ENCODE measurements around the gene TXNDC16. TPM values are rescaled to one million over a fixed set of nuclear protein-coding genes. Genes with fewer than 3 reads are reported as not detected.
A peak's percentile ranks its signal among the peaks of the same experiment; 100 is the strongest.
"Not testable (repeated sequence)": the region's sequence is repeated elsewhere in the genome, so short reads cannot be mapped to it uniquely, and the experiment has no call there.

TXNDC16 gene
- total RNA-seq, 4 donors from 2014 or later = 2.4 to 4.0 (median 2.9) TPM

DNA sequence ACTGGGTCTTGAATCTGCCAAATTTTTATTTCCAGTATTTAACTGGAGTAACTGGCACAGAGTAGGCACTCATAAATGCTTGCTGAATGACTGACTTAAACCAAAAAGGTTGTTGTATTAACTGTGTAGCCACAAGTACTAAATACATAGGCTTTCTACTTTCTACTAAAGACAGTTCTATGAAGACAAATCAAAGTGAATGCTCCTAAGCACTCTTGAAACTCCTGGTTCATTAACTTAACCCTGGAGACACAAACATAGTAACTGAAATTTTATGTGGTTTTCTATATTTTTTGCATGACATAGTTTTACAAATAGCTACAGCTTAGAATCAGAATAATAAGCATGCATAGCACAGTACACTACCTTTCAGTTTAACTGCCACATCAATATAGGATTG is 70.4 kb downstream of the TXNDC16 start:
- peaks cover 0 to 4% of the 10 kb centered on the region in 2 donors for H3K36me3 ChIP-seq
- H3K9me3 ChIP-seq = no peaks in the 10 kb centered on the region
- in situ Hi-C loops (cut with MboI; ENCODE audit: low sequenced_read_pairs in 4 of 4) = no loop called here
- H3K4me3 ChIP-seq = no peak overlapping the region
- TF ChIP-seq, protein P1, sequence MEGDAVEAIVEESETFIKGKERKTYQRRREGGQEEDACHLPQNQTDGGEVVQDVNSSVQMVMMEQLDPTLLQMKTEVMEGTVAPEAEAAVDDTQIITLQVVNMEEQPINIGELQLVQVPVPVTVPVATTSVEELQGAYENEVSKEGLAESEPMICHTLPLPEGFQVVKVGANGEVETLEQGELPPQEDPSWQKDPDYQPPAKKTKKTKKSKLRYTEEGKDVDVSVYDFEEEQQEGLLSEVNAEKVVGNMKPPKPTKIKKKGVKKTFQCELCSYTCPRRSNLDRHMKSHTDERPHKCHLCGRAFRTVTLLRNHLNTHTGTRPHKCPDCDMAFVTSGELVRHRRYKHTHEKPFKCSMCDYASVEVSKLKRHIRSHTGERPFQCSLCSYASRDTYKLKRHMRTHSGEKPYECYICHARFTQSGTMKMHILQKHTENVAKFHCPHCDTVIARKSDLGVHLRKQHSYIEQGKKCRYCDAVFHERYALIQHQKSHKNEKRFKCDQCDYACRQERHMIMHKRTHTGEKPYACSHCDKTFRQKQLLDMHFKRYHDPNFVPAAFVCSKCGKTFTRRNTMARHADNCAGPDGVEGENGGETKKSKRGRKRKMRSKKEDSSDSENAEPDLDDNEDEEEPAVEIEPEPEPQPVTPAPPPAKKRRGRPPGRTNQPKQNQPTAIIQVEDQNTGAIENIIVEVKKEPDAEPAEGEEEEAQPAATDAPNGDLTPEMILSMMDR (IDR thresholded peaks at IDR 0.05 in 4 of 5, conservative IDR thresholded peaks at IDR 0.05 in 1 of 5) = no peak
- TF ChIP-seq POLR2A (IDR thresholded peaks at IDR 0.05) = no peak
- H3K4me1 ChIP-seq = no peaks in the 10 kb centered on the region
- no peaks in the 10 kb centered on the region for H3K27me3 ChIP-seq
- no peak overlapping the region for H3K27ac ChIP-seq
- ATAC-seq (no peak), DNase-seq (no peak)
- intact Hi-C loops (cut with DNase I; ENCODE audit: low total_unique reads) = no loop called here

GRCh38 chr14:52473557-52473956 is 78.7 kb downstream of the TXNDC16 start:
- no peak overlapping the region for H3K4me3 ChIP-seq
- no peak overlapping the region for H3K27ac ChIP-seq
- intact Hi-C loops (cut with DNase I; ENCODE audit: low total_unique reads) = no loop called here
- H3K27me3 ChIP-seq = no peaks in the 10 kb centered on the region
- in situ Hi-C loops (cut with MboI; ENCODE audit: low sequenced_read_pairs in 4 of 4) = loop anchor here in 1 of 4 donors (5.0 kb wide), 1 partner anchor 176 kb away; no protein-coding TSS in a partner anchor
- H3K4me1 ChIP-seq = no peaks in the 10 kb centered on the region
- DNase-seq (no peak), ATAC-seq (no peak)
- TF ChIP-seq POLR2A (IDR thresholded peaks at IDR 0.05) = no peak
- TF ChIP-seq, protein P1 (IDR thresholded peaks at IDR 0.05 in 4 of 5, conservative IDR thresholded peaks at IDR 0.05 in 1 of 5) = peak in 1 of 5 experiments; percentile 20
- peaks cover 0 to 7% of the 10 kb centered on the region in 2 donors for H3K36me3 ChIP-seq
- H3K9me3 ChIP-seq = no peaks in the 10 kb centered on the region

- in situ Hi-C loops (cut with MboI; ENCODE audit: low sequenced_read_pairs in 4 of 4) = loop anchor here in 1 of 4 donors (5.0 kb wide), 1 partner anchor 175 kb away; no protein-coding TSS in a partner anchor
- no peak overlapping the region for H3K27ac ChIP-seq
- H3K27me3 ChIP-seq = no peaks in the 10 kb centered on the region
- no peaks in the 10 kb centered on the region for H3K4me1 ChIP-seq
- no peaks in the 10 kb centered on the region for H3K9me3 ChIP-seq
- H3K4me3 ChIP-seq = no peak overlapping the region
- no peak for TF ChIP-seq POLR2A (IDR thresholded peaks at IDR 0.05)
- TF ChIP-seq, protein P1 (IDR thresholded peaks at IDR 0.05 in 4 of 5, conservative IDR thresholded peaks at IDR 0.05 in 1 of 5) = no peak
- ATAC-seq (no peak), DNase-seq (no peak)
- H3K36me3 ChIP-seq = peaks cover 0 to 7% of the 10 kb centered on the region in 2 donors
- intact Hi-C loops (cut with DNase I; ENCODE audit: low total_unique reads) = no loop called here
Measured at GRCh38 chr14:52472728-52473127, 79.6 kb downstream of the TXNDC16 start.

- DNase-seq; H3K27ac ChIP-seq; H3K9me3 ChIP-seq; H3K4me3 ChIP-seq; H3K27me3 ChIP-seq; H3K4me1 ChIP-seq; H3K36me3 ChIP-seq; ATAC-seq; intact Hi-C loops (cut with DNase I; ENCODE audit: low total_unique reads): not testable (repeated sequence)
- in situ Hi-C loops (cut with MboI; ENCODE audit: low sequenced_read_pairs in 4 of 4) = loop anchor here in 1 of 4 donors (5.0 kb wide), 1 partner anchor 175 kb away; no protein-coding TSS in a partner anchor
Measured at GRCh38 chr14:52472251-52472650, 80.1 kb downstream of the TXNDC16 start.

DNA sequence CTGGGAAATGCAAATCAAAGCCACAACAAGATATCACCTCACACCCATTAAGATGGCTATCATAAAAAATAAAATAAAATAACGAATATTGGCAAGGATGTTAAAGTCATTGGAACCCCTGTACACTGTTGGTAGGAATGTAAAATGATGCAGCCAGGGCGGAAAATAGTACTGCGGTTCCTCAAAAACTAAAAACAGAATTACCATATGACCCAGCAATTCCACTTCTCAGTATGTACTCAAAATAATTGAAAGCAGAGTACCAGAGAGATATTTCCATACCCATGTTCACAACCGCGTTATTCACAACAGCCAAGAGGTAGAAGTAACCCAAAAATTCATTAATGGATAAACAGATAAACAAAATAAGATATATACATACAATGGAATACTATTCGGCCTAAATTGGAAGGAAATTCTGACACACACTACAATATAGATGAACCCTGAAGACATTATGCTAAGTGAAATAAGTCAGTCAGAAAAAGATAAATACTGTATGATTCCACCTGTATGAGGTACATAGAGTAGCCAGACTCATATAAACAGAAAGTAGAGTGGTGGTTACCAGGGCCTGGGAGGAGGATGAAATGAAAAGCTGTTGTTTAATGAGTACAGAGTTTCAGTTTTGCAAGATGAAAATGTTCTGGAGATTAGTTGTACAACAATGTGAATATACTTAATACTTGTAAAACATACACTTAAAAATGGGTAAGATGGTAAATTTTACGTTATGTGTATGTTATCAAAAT is 84.6 kb downstream of the TXNDC16 start:
- Histone ChIP-seq H3K4me1 (no peaks in the 10 kb centered on the region), H3K4me3 (no peak overlapping the region), H3K27ac (no peak overlapping the region), H3K9me3 (no peaks in the 10 kb centered on the region), H3K36me3 (peaks cover 0 to 1% of the 10 kb centered on the region in 2 donors), H3K27me3 (no peaks in the 10 kb centered on the region)
- no peak for TF ChIP-seq POLR2A (IDR thresholded peaks at IDR 0.05)
- TF ChIP-seq, protein P1 (IDR thresholded peaks at IDR 0.05 in 4 of 5, conservative IDR thresholded peaks at IDR 0.05 in 1 of 5) = no peak
- in situ Hi-C loops (cut with MboI; ENCODE audit: low sequenced_read_pairs in 4 of 4) (no loop called here), intact Hi-C loops (cut with DNase I; ENCODE audit: low total_unique reads) (no loop called here)
- DNase-seq (no peak), ATAC-seq (no peak)
